Measurements from ENCODE around the gene GCN1. TPM values are rescaled to one million over a fixed set of nuclear protein-coding genes. Genes with fewer than 3 reads are reported as not detected.

Gene GCN1
- total and polyA plus RNA-seq, 2 donors (not counting 1 experiment from before 2014, with no cell fraction given): 30.8 to 93.1 TPM

DNA sequence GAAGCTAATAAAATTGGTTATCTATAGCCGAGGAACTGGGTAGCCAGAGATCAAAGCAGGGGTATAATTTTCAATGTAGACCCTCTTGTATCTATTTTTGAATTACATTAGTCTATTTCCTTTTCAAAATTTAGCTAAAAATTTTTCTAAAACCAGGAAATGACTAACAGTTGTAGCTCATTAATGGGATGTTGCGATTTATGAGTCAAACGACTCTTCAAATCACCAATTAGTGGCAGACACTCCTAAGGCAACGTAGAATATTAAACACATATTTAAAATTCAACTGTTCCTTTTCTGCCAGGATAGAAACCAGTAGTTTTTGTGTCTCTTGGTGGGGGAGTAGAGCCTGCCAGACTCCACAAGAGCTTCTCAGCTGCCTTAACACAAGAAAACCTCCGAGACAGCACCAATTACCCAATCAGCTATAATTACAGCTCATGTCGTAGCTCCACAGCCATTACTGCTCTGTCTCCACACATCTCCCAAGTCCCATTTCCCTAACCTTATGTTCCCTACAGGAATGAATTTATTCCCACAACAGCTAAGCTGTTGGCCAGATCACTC lies 26.9 kb downstream of the GCN1 start:
- Histone ChIP-seq H3K9me3 (ENCODE audit: control insufficient read depth, insufficient read depth, low read depth, low read length) (no peaks in the 10 kb centered on the region), H3K9ac (ENCODE audit: insufficient read depth, low read length) (no peak overlapping the region), H3K27ac (ENCODE audit: insufficient read depth, low read length) (no peak overlapping the region), H3K4me2 (ENCODE audit: extremely low read depth, insufficient read depth, low read length) (no peak overlapping the region), H3K36me3 (ENCODE audit: control insufficient read depth, insufficient read depth, low read length) (peaks cover 15% of the 10 kb centered on the region), H3K4me3 (replicated peaks in 1 of 4; ENCODE audit: control extremely low read depth in 1 of 4, insufficient read depth in 1 of 4, low read depth in 3 of 4, low read length in 4 of 4) (no peak overlapping the region), H3K4me1 (ENCODE audit: control insufficient read depth, extremely low read depth, insufficient read depth, low read length) (no peaks in the 10 kb centered on the region), H2AFZ (ENCODE audit: low read length) (no peak overlapping the region), H4K20me1 (ENCODE audit: control insufficient read depth, extremely low read depth, insufficient read depth, low read length) (no peaks in the 10 kb centered on the region), H3K79me2 (ENCODE audit: control insufficient read depth, insufficient read depth, low read length) (no peaks in the 10 kb centered on the region), H3K27me3 (ENCODE audit: control insufficient read depth, insufficient read depth, low read length) (no peaks in the 10 kb centered on the region)
- no peak for TF ChIP-seq EZH2 (IDR thresholded peaks at IDR 0.05; ENCODE audit: low read length, missing control alignments)
- no peak for TF ChIP-seq CTCF (conservative IDR thresholded peaks at IDR 0.05 in 1 of 2, IDR thresholded peaks at IDR 0.05 in 1 of 2; ENCODE audit: low read depth in 1 of 2, low read length in 2 of 2)
- DNase-seq (ENCODE audit: low read depth in 2 of 2): peak in 1 of 2 donors; percentile 8

DNA sequence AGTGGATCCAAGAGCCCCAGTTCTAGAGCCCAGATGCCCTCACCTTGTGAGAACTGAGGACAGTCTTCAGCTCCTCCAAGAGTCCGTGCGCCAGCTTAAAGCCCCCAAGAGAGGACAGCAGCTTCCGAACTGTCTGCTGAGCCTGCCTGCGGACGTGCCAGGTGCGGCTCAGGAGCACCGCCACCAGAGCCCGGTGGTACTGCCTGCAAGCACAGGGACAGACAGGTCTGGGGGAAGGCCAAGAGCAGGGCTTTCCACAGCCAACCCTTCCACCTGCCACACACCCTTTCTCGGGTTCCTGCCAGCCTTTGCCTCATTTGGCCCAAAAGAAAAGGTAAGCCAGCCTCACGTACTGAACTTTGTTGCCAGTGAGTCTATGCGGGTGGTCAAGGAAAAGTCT lies 30.2 kb downstream of the GCN1 start:
- no peaks in the 10 kb centered on the region for H3K4me1 ChIP-seq (ENCODE audit: control insufficient read depth, extremely low read depth, insufficient read depth, low read length)
- H4K20me1 ChIP-seq (ENCODE audit: control insufficient read depth, extremely low read depth, insufficient read depth, low read length): no peaks in the 10 kb centered on the region
- no peak overlapping the region for H3K27ac ChIP-seq (ENCODE audit: insufficient read depth, low read length)
- H3K79me2 ChIP-seq (ENCODE audit: control insufficient read depth, insufficient read depth, low read length): no peaks in the 10 kb centered on the region
- H3K4me2 ChIP-seq (ENCODE audit: extremely low read depth, insufficient read depth, low read length): no peak overlapping the region
- no peaks in the 10 kb centered on the region for H3K27me3 ChIP-seq (ENCODE audit: control insufficient read depth, insufficient read depth, low read length)
- H3K36me3 ChIP-seq (ENCODE audit: control insufficient read depth, insufficient read depth, low read length): peaks cover 34% of the 10 kb centered on the region
- H3K9ac ChIP-seq (ENCODE audit: insufficient read depth, low read length): no peak overlapping the region
- H3K4me3 ChIP-seq (replicated peaks in 1 of 4; ENCODE audit: control extremely low read depth in 1 of 4, insufficient read depth in 1 of 4, low read depth in 3 of 4, low read length in 4 of 4): no peak overlapping the region
- DNase-seq (ENCODE audit: low read depth in 2 of 2): no peak
- no peaks in the 10 kb centered on the region for H3K9me3 ChIP-seq (ENCODE audit: control insufficient read depth, insufficient read depth, low read depth, low read length)
- TF ChIP-seq CTCF (conservative IDR thresholded peaks at IDR 0.05 in 1 of 2, IDR thresholded peaks at IDR 0.05 in 1 of 2; ENCODE audit: low read depth in 1 of 2, low read length in 2 of 2) (no peak), EZH2 (IDR thresholded peaks at IDR 0.05; ENCODE audit: low read length, missing control alignments) (no peak)
- H2AFZ ChIP-seq (ENCODE audit: low read length): no peak overlapping the region

- no peak overlapping the region for H3K9ac ChIP-seq (ENCODE audit: insufficient read depth, low read length)
- H4K20me1 ChIP-seq (ENCODE audit: control insufficient read depth, extremely low read depth, insufficient read depth, low read length): no peaks in the 10 kb centered on the region
- H3K27ac ChIP-seq (ENCODE audit: insufficient read depth, low read length): no peak overlapping the region
- no peak overlapping the region for H2AFZ ChIP-seq (ENCODE audit: low read length)
- no peaks in the 10 kb centered on the region for H3K9me3 ChIP-seq (ENCODE audit: control insufficient read depth, insufficient read depth, low read depth, low read length)
- no peak overlapping the region for H3K4me3 ChIP-seq (replicated peaks in 1 of 4; ENCODE audit: control extremely low read depth in 1 of 4, insufficient read depth in 1 of 4, low read depth in 3 of 4, low read length in 4 of 4)
- H3K36me3 ChIP-seq (ENCODE audit: control insufficient read depth, insufficient read depth, low read length): peaks cover 43% of the 10 kb centered on the region
- no peak for DNase-seq (ENCODE audit: low read depth in 2 of 2)
- no peaks in the 10 kb centered on the region for H3K79me2 ChIP-seq (ENCODE audit: control insufficient read depth, insufficient read depth, low read length)
- no peak for TF ChIP-seq CTCF (conservative IDR thresholded peaks at IDR 0.05 in 1 of 2, IDR thresholded peaks at IDR 0.05 in 1 of 2; ENCODE audit: low read depth in 1 of 2, low read length in 2 of 2)
- TF ChIP-seq EZH2 (IDR thresholded peaks at IDR 0.05; ENCODE audit: low read length, missing control alignments): no peak
- no peak overlapping the region for H3K4me2 ChIP-seq (ENCODE audit: extremely low read depth, insufficient read depth, low read length)
- no peaks in the 10 kb centered on the region for H3K4me1 ChIP-seq (ENCODE audit: control insufficient read depth, extremely low read depth, insufficient read depth, low read length)
- no peaks in the 10 kb centered on the region for H3K27me3 ChIP-seq (ENCODE audit: control insufficient read depth, insufficient read depth, low read length)
Observed at GRCh38 chr12:120162763-120163162, 31.8 kb downstream of the GCN1 start.
